Adipose tissue (tissue), 3 donors: ENCODE data around the gene TCAP. TPM values are rescaled to one million over a fixed set of nuclear protein-coding genes. Genes with fewer than 3 reads are reported as not detected.
"Not testable (repeated sequence)": the region's sequence is repeated elsewhere in the genome, so short reads cannot be mapped to it uniquely, and the experiment has no call there.

Experiments used
- H3K27ac ChIP-seq: one replicate; pipeline ENCODE4 v1.5.1; 2013; ENCODE audit warnings: low read depth, low read length
- WGBS, 3 donors: extraction: QIAGEN DNeasy Blood & Tissue Kit; methylation state at CpG; one replicate each; pipeline ENCODE4 v1.1.7; 2013; 5-methylcytosine and 5-hydroxymethylcytosine counted together
- polyA plus RNA-seq, 3 donors: library from polyadenylated mRNA; stranded (reverse); fragments of 200-250 nt; gene quantifications; one replicate each; pipeline ENCODE4 v1.2.3, GENCODE V29; 2013
- donor health status: healthy with polysubstance abuse.
- donor health status: Bipolar disorder and iron deficiency.
- donor health status: healthy.

Gene TCAP
- polyA plus RNA-seq, 3 donors = 0.48 to 11.5 (median 3.8) TPM

- WGBS, 3 donors = 83 to 86% (median 83%) methylated on average over 12 to 14 of the region's 14 CpGs
- H3K27ac ChIP-seq = no peak overlapping the region
Measured at GRCh38 chr17:39709319-39709997, 44.3 kb downstream of the TCAP start.

- WGBS, 3 donors = 87 to 91% (median 89%) methylated on average over 20 of the region's 20 CpGs
- H3K27ac ChIP-seq = no peak overlapping the region
Measured at GRCh38 chr17:39709998-39710964, 45.1 kb downstream of the TCAP start.

- not testable (repeated sequence) for H3K27ac ChIP-seq
- 88 to 93% (median 89%) methylated on average over 11 of the region's 11 CpGs for WGBS, 3 donors
Measured at GRCh38 chr17:39711071-39711470, 45.9 kb downstream of the TCAP start.

GRCh38 chr17:39711851-39712250, 46.7 kb downstream of the TCAP start:
- WGBS, 3 donors = 88 to 92% (median 90%) methylated on average over 9 to 10 of the region's 10 CpGs
- H3K27ac ChIP-seq = no peak overlapping the region

- 95 to 96% (median 95%) methylated on average over 4 of the region's 4 CpGs for WGBS, 3 donors
- no peak overlapping the region for H3K27ac ChIP-seq
Measured at GRCh38 chr17:39714234-39714633, 49.1 kb downstream of the TCAP start.

- 91 to 96% (median 95%) methylated on average over 18 of the region's 18 CpGs for WGBS, 3 donors
- H3K27ac ChIP-seq = no peak overlapping the region
Measured at GRCh38 chr17:39715375-39716072, 50.4 kb downstream of the TCAP start.

Other genes starting within 250 kb of the TCAP start
- 10 to 100 TPM in 2 of 3 donors, 1 to 10 TPM in 1; 5.0 to 13.3 (median 11.7) TPM for gene MED1, start 214.1 kb upstream of the TCAP start, polyA plus RNA-seq
- 10 to 100 TPM in 2 of 3 donors, 1 to 10 TPM in 1; 5.8 to 13.4 (median 12.9) TPM for gene CDK12, start 203.9 kb upstream of the TCAP start, polyA plus RNA-seq
- gene NEUROD2, start 57.4 kb upstream of the TCAP start, polyA plus RNA-seq = under 1 TPM in 2 of 3 donors, not detected in 1; 0.01 to 0.22 TPM
- gene PPP1R1B, start 38.4 kb upstream of the TCAP start, polyA plus RNA-seq = 100 to 1,000 TPM in 1 of 3 donors, 10 to 100 TPM in 1, 1 to 10 TPM in 1; 8.7 to 183 (median 40.4) TPM
- 10 to 100 TPM; 42.7 to 60.8 (median 46.6) TPM for gene STARD3, start 28.2 kb upstream of the TCAP start, polyA plus RNA-seq
- gene PNMT, start 3.1 kb downstream of the TCAP start, polyA plus RNA-seq = 1 to 10 TPM; 2.1 to 9.8 (median 3.3) TPM
- 10 to 100 TPM in 2 of 3 donors, 1 to 10 TPM in 1; 8.4 to 19.9 (median 12.3) TPM for gene PGAP3, start 22.7 kb downstream of the TCAP start, polyA plus RNA-seq
- 10 to 100 TPM in 1 of 3 donors, 1 to 10 TPM in 2; 7.2 to 28.0 (median 7.4) TPM for gene ERBB2, start 34.7 kb downstream of the TCAP start, polyA plus RNA-seq
- 10 to 100 TPM; 43.2 to 79.4 (median 45.4) TPM for gene MIEN1, start 65.2 kb downstream of the TCAP start, polyA plus RNA-seq
- 10 to 100 TPM in 1 of 3 donors, 1 to 10 TPM in 1, under 1 TPM in 1; 0.34 to 29.6 (median 2.8) TPM for gene GRB7, start 72.6 kb downstream of the TCAP start, polyA plus RNA-seq
- under 1 TPM; 0.29 to 0.62 (median 0.34) TPM for gene IKZF3, start 199.0 kb downstream of the TCAP start, polyA plus RNA-seq
- not detected for gene ZPBP2, start 202.9 kb downstream of the TCAP start, polyA plus RNA-seq